CD4-positive, alpha-beta T cell treated with Interleukin-12 subunit alpha and Interleukin-12 subunit beta, for 1 hour (primary cell): ENCODE data around the gene OR14C36.
A peak's percentile ranks its signal among the peaks of the same experiment; 100 is the strongest.
"Not testable (repeated sequence)": the region's sequence is repeated elsewhere in the genome, so short reads cannot be mapped to it uniquely, and the experiment has no call there.

Experiments
- DNase-seq: peaks from one replicate; pipeline ENCODE4 v3.0.0-alpha.2; 2020

OR14C36 gene, protein sequence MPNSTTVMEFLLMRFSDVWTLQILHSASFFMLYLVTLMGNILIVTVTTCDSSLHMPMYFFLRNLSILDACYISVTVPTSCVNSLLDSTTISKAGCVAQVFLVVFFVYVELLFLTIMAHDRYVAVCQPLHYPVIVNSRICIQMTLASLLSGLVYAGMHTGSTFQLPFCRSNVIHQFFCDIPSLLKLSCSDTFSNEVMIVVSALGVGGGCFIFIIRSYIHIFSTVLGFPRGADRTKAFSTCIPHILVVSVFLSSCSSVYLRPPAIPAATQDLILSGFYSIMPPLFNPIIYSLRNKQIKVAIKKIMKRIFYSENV

DNA sequence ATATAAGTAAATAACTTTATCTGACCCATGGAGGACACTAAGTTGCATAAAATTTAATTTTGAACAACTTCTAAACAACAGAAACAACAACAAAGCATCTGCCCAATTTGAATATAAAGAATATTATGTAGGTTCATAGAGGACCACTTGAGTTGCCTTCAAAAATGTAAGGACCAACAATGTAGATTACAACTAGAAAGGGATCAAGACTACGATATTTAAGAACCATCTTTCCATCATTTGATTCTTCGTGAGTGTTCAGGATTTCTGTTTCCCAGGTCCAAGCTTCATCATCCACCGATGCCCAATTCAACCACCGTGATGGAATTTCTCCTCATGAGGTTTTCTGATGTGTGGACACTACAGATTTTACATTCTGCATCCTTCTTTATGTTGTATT lies at the start of gene OR14C36:
Gene OR14C36 (plus strand): TSS at position 301 of the 400 bp plus-strand sequence. CDS start 0 bp downstream, at position 301.
- DNase-seq: no peak

DNA sequence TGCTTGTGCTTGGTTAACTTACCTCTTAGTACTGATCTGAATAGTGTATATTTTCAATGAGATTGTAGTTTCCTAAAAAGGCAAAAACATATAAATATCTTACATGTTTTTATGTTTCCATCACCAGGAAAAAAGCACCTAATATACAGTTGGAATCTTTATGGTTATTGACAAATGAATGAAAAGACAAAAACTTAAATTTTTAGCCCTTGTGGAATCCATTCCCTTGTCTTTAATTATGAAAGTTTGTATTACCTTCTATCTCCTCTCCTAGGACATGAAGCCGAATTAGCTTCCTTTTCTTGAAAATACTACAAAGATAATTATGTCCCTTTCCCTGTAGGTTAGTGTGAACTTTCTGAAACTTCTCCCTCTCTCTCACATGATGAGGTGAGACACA lies 45.3 kb upstream of the OR14C36 start, which contains the start of gene OR2T12:
Gene OR2T12 (minus strand): TSS at position 101 of the 400 bp plus-strand sequence. CDS start 7,846 bp downstream, outside the sequence.
- no peak for DNase-seq

DNA sequence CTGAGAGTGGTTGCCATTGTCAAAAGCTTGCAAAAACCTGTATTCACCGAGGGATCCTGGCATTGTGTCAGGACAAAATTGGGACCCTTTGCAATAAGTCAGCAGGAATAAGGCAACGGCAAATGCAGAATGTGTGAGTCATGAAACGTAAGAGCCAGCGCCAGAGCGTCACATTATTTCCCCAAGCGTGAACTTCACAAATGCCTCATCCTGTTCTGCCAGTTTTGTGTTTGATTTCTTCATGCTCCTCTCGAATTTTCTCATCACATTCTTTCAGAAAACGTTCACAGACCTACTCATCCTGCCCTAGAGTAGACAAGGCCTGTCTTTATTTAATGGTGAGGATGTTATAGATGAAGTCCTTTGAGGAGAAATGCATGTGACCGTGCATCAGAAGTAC lies 42.9 kb upstream of the OR14C36 start:
- DNase-seq: not testable (repeated sequence)

DNA sequence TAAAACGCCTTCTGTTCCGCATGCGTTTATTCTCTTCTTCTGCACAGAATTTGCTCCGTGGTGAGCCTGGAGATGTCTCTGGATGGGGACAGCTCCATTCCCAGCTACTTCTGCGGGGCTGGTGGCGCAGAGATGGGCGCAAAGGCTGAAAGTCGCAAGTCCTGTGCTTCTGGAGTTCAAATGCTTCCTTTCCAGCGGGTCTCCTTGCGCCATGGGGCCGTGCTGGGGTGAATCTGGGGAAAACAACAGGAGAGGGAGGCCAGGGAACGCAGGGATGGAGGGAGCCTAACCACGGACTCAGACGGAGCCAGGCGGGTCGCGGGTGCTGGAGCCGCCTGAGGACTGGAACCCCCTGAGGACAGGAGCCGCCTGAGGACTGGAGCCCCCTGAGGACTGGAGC lies 42.5 kb upstream of the OR14C36 start:
- no peak for DNase-seq

DNA sequence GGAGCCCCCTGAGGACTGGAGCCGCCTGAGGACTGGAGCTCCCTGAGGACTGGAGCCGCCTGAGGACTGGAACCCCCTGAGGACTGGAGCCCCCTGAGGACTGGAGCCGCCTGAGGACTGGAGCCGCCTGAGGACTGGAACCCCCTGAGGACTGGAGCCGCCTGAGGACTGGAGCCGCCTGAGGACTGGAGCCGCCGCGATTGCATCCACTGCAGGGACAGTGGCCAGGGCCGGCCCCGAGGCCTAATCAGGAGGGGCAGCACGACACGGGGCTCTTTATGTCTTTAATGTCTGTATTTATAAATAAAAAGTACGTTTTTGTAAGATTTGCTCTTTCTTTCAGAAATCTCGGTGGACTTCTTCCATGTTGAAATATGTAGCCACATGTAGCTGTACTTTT lies 41.8 kb upstream of the OR14C36 start:
- not testable (repeated sequence) for DNase-seq

DNA sequence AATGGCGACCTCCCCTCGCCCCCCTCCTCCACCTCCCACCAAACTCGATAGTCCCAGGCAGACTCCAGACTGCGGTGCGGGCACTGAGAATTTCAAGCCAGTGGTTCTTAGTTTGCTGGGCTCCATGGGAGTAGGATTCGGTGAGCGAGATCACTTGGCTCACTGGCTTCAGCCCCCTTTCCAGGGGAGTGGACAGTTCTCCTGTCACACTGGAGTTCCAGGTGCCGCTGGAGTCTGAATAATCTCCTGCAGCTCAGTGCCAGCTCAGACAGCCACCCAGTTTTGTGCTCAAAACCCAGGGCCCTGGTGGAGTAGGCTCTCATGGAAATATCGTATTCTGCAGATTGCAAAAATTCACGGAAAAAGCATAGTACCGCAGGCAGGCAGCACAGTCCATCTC lies 31.8 kb upstream of the OR14C36 start:
- DNase-seq: no peak

DNA sequence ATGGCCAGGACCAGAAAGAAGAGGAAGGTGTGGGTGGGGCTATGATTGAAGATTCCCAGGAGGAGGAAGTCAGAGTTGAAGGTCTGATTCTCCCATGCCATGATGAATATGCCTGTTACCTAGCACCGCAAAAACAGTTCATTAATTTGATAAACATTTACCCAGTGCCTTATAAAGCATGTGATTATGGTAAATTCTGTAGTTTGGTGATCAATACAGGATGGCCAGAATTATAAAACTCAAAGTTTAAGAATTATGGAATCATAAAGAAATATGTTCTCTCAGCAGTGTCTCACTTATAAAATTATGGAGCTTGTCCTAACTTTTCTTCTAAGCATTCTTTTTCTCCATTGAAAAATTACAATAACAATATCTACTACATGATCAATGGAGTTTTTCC lies 24.1 kb upstream of the OR14C36 start, which contains the start of gene OR2M7:
Gene OR2M7 (minus strand): TSS at position 101 of the 400 bp plus-strand sequence. CDS start 0 bp downstream, at position 101.
- DNase-seq: no peak

DNA sequence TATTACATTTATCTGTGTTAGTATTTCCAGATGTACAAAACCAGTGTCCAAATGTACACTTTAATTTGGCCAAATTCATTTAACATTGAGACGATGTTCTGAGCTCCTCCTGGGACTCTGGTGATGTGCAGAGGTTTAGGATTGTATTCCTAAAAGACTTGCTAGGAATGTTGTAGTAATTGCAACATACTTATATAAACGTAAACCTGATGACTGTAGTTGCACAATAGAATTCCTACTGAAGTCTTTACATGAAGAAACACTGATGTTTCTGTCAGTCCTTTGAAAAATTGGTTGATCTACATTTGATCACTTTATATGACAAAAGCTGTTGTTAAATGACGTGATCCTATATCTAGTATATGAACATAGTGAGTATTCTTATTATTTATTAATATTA lies 5.1 kb upstream of the OR14C36 start:
- DNase-seq: no peak

DNA sequence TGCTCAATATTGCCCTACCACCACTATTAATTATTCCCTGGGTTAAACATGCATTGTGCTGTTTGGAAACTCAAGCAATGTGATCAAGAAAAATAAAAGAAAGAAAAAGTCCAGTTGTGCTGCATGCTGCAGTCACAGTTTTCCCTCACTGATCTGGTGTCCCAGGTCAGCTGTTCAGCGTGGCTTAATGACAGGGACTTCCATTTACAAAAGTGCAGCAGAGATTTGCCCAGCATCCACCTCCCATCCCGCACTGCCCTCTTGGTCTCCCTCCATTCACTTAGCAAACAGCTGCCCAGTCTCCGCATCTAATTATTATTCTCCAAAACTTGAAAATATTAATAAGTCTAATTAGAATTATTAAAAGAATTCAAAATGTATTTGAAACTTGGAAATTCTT lies 10.8 kb downstream of the OR14C36 start:
- no peak for DNase-seq

DNA sequence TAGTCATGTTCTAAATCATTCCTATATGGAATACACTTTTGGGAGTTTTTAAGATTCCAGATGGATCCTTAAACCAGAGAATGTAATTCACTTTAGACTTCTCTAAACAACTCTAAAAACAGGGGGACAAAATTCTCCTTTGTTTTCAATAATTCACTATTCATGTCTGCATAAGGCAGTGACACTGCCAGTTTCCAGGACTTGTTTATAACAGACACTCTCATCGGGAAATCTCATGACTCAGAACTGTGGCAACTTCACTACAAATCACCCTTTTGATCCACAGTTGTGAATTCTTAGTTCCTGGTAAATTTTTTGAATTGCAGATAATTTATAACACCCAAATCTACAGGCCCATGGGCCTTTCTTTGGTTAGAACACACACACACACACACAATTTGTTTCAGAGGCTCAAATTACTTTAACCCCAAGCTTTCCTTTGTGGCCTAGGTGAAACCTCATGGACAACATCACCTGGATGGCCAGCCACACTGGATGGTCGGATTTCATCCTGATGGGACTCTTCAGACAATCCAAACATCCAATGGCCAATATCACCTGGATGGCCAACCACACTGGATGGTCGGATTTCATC lies 12.6 kb downstream of the OR14C36 start, which contains the start of gene OR2T4:
Gene OR2T4 (plus strand): TSS at position 545 of the 595 bp plus-strand sequence. CDS start 0 bp downstream, at position 545.
- no peak for DNase-seq

DNA sequence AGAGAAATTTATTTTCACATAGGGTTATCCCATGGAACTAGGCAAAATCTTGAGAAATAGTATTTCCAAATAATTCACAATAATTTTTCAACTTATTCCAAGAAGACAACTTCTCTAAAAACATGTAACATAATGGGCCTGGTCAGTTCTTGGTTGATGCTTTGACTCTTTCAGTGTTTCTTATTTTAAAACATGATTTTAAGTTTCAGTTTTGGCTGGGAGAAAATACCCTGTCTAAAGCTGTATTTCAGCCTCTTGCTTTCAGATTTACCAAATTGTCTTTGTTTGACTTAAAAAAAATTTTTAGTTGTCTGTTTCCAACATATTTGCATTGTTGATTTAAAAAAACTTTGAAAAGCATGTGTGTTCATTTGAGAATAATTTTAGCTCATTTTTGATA lies 18.0 kb downstream of the OR14C36 start:
- DNase-seq: no peak

DNA sequence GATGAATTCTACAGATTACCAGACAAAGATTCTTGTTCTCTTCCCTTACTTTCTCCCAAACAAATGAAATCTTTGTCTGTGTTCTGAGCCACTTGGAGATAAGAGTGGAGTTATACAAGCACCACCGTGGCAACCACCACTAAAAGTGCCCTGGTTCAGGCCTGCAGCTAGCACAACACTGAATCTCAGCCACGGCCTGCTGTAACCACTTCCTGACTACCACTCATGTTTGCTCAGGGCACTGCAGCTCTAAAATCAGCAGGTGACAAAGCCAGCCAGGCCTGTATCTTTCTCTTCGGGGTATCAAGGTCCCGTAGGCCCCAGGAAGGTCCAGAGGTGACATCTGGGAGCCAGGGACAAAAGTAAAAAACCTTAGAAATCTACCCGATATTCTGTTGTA lies 23.8 kb downstream of the OR14C36 start:
- DNase-seq: peak; percentile 1

DNA sequence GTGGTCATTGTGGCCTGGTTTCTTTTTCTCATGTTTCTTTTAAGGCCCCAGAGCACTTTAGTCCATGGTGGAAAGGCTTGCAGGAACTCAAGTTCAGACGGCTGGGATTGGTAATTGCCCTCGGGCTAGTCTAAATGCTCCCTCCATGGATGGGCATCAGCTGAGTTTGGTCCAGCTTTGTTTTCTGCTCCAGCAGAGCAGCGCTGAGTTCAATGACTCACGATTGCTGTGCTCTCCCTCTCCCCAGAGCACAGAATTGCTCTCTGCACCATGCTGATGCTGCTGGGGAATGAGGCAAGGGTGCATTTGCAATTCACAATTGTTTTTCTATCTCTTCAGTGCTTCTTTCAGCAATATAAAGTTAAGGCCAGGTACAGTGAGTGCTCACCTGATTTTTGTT lies 25.2 kb downstream of the OR14C36 start:
- DNase-seq: no peak

DNA sequence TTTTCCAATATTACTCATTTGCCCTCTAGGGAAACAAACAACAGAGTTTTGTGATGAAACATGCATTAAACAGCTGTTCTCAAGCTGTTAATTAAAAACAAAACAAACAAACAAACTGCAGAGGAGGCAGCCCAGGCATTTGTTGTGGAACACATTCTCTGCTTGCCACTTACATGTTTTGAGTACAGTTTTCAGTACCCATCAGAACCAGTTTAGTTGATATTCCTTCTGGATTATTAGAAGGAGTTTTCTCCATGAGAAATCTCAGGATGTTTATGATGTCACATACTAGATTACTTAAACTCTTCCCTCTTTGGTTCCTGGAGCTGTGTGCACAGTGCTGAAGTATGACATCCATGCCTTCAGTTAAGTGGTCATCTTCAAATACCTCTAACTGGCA lies 26.9 kb downstream of the OR14C36 start, which contains the start of gene OR2T6:
Gene OR2T6 (plus strand): TSS at position 301 of the 400 bp plus-strand sequence. CDS start 11,863 bp downstream, outside the sequence.
- DNase-seq: no peak

DNA sequence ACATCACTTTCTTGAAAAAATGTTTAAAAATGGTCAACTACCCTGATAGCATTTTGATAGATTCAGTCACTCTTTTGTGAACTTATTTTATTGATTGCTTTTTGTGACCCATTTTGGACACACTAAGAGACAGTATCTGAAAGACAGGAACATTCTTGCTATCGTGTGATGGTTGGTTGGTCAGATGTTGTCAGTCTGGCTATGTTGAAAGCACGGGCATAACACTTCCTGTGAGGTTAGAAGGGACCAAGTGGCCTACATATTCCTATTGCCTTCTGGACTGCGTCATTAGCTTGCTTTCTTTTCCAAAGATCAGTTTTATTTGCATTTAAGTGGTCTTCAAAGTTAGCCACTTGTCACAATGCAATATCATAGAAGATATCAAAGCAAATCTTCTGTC lies 28.3 kb downstream of the OR14C36 start:
- no peak for DNase-seq

DNA sequence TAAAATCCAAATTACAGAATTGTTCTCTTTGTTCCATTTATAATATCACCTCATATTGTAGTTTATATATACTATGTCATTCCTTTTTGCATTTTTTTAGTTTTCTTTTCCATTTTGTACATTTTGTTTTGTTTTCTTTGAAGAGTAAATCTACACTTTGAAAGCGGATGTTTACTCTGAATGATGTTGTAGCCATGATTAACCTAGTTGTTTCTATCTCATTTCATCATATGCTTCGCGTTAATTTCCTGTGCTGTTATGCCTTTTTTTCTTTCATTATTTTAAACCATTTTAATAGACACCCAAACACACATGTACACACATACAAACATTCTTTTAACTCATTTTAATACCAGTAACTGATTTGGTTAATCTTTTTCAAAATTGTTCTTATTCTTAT lies 32.3 kb downstream of the OR14C36 start:
- DNase-seq: no peak

DNA sequence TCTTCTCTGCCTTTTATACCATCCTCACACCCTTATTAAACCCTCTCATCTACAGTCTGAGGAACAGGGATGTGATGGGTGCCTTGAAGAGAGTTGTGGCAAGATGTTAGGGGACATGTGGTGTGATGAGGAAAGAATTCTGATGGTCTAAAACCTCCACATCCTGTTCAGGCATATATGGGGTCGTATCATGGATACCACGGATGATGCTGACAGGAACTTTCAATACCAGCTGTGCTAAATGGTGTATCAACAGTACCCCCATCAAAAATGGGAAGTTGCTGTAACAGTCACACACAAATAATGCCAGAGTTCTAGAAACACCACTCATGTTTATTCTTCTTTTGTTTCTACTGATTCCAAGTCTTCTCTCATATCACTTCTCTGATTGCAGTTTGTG lies 39.9 kb downstream of the OR14C36 start:
- DNase-seq: no peak

DNA sequence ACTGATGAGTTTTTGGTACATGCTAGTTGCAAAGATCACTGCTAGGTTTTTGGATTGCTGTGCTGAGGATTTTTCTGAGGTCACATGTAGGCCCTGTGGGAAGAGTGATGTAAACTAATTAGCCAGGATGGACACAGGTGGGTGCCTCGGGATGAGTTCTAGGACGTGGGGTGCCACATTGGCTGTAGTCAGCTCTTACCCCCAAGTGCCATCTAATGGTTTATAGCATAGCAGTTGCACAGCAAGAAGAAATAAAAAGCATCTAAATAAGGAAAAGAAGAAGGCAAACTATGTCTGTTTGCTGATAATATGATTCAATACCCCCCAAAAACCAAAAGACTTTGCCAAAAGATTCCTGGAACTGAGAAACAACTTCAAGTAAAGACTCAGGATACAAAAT lies 44.5 kb downstream of the OR14C36 start:
- no peak for DNase-seq
